Measurements from ENCODE around the gene SERPINB3. TPM values are rescaled to one million over a fixed set of nuclear protein-coding genes. Genes with fewer than 3 reads are reported as not detected.

The SERPINB3 gene
- not detected in 2 replicates for total RNA-seq

GRCh38 chr18:63661750-63662149 lies at the start of gene SERPINB3:
TSS of gene SERPINB3 (minus strand) at chr18:63661893. CDS start at chr18:63661216, 677 bp downstream.

GRCh38 chr18:63702660-63703059 lies 41.0 kb upstream of the SERPINB3 start, which contains the start of gene SERPINB11:
TSS of gene SERPINB11 (plus strand) at chr18:63702960. CDS start at chr18:63710194, 7,234 bp downstream.

GRCh38 chr18:63644142-63644541 lies 17.6 kb downstream of the SERPINB3 start, which contains the start of gene SERPINB4:
TSS of gene SERPINB4 (minus strand) at chr18:63644256. CDS start at chr18:63643577, 679 bp downstream.

Other genes with a start within 250 kb of the SERPINB3 start
- 20.4 and 24.7 TPM in 2 replicates for gene VPS4B, start 239.4 kb downstream of the SERPINB3 start, total RNA-seq
- not detected in 2 replicates for gene SERPINB5, start 184.9 kb downstream of the SERPINB3 start, total RNA-seq
- gene SERPINB12, start 119.5 kb downstream of the SERPINB3 start, total RNA-seq, result 0.12 TPM in 1 of 2 replicates, not detected in the other
- gene SERPINB13, start 74.5 kb downstream of the SERPINB3 start, total RNA-seq, result not detected in 2 replicates
- gene SERPINB4, start 17.6 kb downstream of the SERPINB3 start, total RNA-seq, result not detected in 2 replicates
- gene SERPINB11, start 41.1 kb upstream of the SERPINB3 start, total RNA-seq, result not detected in 2 replicates
- 0.68 TPM in 1 of 2 replicates, not detected in the other for gene SERPINB7, start 113.5 kb upstream of the SERPINB3 start, total RNA-seq
- 0.47 and 2.2 TPM in 2 replicates for gene SERPINB2, start 225.8 kb upstream of the SERPINB3 start, total RNA-seq
- 5.4 TPM in 1 of 2 replicates, not detected in the other for gene SERPINB10, start 246.1 kb upstream of the SERPINB3 start, total RNA-seq